OCI-LY3 (cell line): Measurements from ENCODE around the gene MAS1.

Experiments used
- CTCF ChIP-seq: fragments of 200-600, 300-600 bp; sonication (generic); IDR thresholded peaks from 2 replicates; pipeline ENCODE4 v1.5.1; 2014; ENCODE audit warnings: antibody characterized with exemption, low read length, low read depth
- EZH2phosphoT487 ChIP-seq: fragments of 200-600 bp; shearing (Covaris generic); IDR thresholded peaks from 2 replicates; pipeline ENCODE4 v1.6.1; 2018; ENCODE audit warnings: antibody characterized with exemption, mixed run types, low read depth

GRCh38 chr6:159877256-159877808, 13.5 kb upstream of the MAS1 start:
- TF ChIP-seq CTCF = no peak
- TF ChIP-seq EZH2phosphoT487 = no peak
